ENCODE measurements around the gene PCED1B.

PCED1B gene

DNA sequence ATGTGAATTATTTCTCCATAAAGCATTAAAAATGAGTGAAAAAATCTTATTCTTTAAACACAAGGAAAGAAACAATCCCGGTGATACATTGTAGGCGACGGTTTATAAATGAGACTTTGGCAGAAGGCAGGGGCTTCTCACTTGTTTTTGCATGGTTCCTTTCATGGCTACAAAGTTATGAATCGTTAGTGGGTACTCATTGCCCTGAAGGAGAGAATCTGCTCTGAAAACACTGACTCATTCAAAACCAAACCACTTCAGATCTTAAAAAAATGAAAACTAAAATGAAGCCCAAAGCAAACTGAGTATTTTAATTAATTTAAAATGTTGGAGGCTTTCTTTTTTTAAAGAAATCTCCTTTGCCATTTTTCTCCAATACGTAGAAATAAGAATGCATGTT, 41.7 kb downstream of the PCED1B start:
- H3K4me3 ChIP-seq (replicated peaks; ENCODE audit: low read depth, low read length) = no peak overlapping the region
- H3K36me3 ChIP-seq (ENCODE audit: control insufficient read depth, insufficient read depth, low read length) = no peaks in the 10 kb centered on the region
- TF ChIP-seq CTCF (IDR thresholded peaks at IDR 0.05; ENCODE audit: insufficient read depth, low read length, poor library complexity, severe bottlenecking) = no peak
- no peak for DNase-seq (ENCODE audit: extremely low read depth, insufficient read length)
- no peaks in the 10 kb centered on the region for H3K27me3 ChIP-seq (replicated peaks; ENCODE audit: control insufficient read depth, insufficient read depth, low read length)

DNA sequence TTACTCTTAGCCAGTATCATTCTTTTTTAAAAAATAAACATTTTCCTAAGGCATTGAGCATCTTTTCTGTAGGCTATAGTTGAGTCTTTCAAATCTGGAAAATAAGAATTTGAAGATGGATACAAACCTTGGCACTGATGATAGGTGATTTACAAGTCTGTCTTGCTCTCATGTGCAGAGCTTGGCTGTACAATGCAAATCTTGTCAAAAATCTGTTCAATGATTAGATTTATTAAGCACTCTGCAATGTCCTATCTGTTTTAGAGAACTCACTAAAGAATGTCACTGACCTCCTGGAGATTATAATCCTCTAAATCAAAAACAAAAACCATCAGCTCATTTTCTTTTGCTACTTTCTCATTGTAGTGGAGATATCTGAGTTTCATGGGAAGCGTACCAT, 43.2 kb downstream of the PCED1B start:
- H3K36me3 ChIP-seq (ENCODE audit: control insufficient read depth, insufficient read depth, low read length) = no peaks in the 10 kb centered on the region
- DNase-seq (ENCODE audit: extremely low read depth, insufficient read length) = no peak
- H3K4me3 ChIP-seq (replicated peaks; ENCODE audit: low read depth, low read length) = no peak overlapping the region
- H3K27me3 ChIP-seq (replicated peaks; ENCODE audit: control insufficient read depth, insufficient read depth, low read length) = no peaks in the 10 kb centered on the region
- no peak for TF ChIP-seq CTCF (IDR thresholded peaks at IDR 0.05; ENCODE audit: insufficient read depth, low read length, poor library complexity, severe bottlenecking)

GRCh38 chr12:47123730-47124129, 44.3 kb downstream of the PCED1B start:
- DNase-seq (ENCODE audit: extremely low read depth, insufficient read length) = no peak
- Histone ChIP-seq H3K36me3 (ENCODE audit: control insufficient read depth, insufficient read depth, low read length) (no peaks in the 10 kb centered on the region), H3K27me3 (replicated peaks; ENCODE audit: control insufficient read depth, insufficient read depth, low read length) (no peaks in the 10 kb centered on the region), H3K4me3 (replicated peaks; ENCODE audit: low read depth, low read length) (no peak overlapping the region)
- no peak for TF ChIP-seq CTCF (IDR thresholded peaks at IDR 0.05; ENCODE audit: insufficient read depth, low read length, poor library complexity, severe bottlenecking)

DNA sequence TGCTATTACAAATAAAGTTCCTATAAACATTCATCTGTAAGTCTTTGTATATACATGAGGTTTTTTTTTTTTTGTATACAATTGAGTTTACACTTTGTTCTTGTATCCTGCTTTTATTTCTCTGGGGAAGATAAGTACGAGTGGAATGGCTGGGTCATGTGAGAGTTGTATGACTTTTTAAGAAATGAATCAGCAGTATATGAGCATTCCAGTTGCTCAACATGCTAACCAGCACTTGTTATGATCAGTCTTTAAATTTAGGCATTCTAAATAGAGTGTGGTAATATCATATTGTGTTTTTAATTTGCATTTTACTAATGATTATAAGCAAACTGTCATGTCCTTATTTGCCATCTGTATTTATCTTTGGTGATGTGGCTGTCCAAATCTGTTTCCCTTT, 45.0 kb downstream of the PCED1B start:
- Histone ChIP-seq H3K36me3 (ENCODE audit: control insufficient read depth, insufficient read depth, low read length) (no peaks in the 10 kb centered on the region), H3K4me3 (replicated peaks; ENCODE audit: low read depth, low read length) (no peak overlapping the region), H3K27me3 (replicated peaks; ENCODE audit: control insufficient read depth, insufficient read depth, low read length) (no peaks in the 10 kb centered on the region)
- no peak for DNase-seq (ENCODE audit: extremely low read depth, insufficient read length)
- no peak for TF ChIP-seq CTCF (IDR thresholded peaks at IDR 0.05; ENCODE audit: insufficient read depth, low read length, poor library complexity, severe bottlenecking)

DNA sequence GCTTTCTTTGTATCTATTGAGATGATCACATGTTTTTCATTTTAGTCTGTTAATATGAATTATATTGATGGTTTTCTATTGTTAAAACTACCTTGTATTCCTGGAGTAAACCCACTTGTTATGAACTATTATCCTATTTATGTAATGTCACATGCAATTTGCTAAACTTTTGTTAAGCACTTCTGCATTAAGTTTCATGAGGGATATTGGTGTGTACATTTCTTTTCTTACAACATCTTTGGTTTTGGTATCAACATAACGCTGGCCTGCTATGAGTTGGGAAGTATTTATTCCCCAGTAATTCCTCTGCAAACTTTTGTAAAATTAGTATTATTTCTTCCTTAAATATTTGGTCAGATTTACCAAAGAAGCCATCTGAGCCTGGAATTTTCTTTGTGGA, 46.8 kb downstream of the PCED1B start:
- no peak for DNase-seq (ENCODE audit: extremely low read depth, insufficient read length)
- TF ChIP-seq CTCF (IDR thresholded peaks at IDR 0.05; ENCODE audit: insufficient read depth, low read length, poor library complexity, severe bottlenecking) = no peak
- H3K4me3 ChIP-seq (replicated peaks; ENCODE audit: low read depth, low read length) = no peak overlapping the region

DNA sequence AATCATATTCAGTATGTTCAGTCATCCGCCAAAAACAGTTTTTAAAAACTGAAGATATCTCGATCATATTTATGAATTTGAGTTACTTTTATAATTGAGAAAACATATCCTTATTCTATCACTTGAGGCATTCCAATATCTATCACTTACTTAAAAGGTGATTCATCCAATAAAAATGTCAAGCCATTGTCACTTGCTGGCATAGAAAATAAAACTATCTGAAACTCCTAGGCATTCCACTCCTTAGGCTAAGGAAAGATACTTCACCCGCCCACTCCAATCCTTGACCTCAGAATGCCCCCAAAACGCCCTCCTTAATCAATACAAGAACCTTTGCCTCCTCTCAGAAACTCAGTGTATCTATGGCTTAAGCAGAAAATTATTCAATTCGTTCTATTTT, 51.6 kb downstream of the PCED1B start:
- no peak for DNase-seq (ENCODE audit: extremely low read depth, insufficient read length)
- no peak for TF ChIP-seq CTCF (IDR thresholded peaks at IDR 0.05; ENCODE audit: insufficient read depth, low read length, poor library complexity, severe bottlenecking)
- no peaks in the 10 kb centered on the region for H3K27me3 ChIP-seq (replicated peaks; ENCODE audit: control insufficient read depth, insufficient read depth, low read length)
- H3K4me3 ChIP-seq (replicated peaks; ENCODE audit: low read depth, low read length) = no peak overlapping the region
- no peaks in the 10 kb centered on the region for H3K36me3 ChIP-seq (ENCODE audit: control insufficient read depth, insufficient read depth, low read length)

More for the DNA sequence above, 46.8 kb downstream of the PCED1B start:
- no peaks in the 10 kb centered on the region for H3K27me3 ChIP-seq (replicated peaks; ENCODE audit: control insufficient read depth, insufficient read depth, low read length)
- no peaks in the 10 kb centered on the region for H3K36me3 ChIP-seq (ENCODE audit: control insufficient read depth, insufficient read depth, low read length)

All from GM06990 (cell line).